Brain microvascular endothelial cell (primary cell): ENCODE data around the gene GNA15.
A peak's percentile ranks its signal among the peaks of the same experiment; 100 is the strongest.

Source experiments
- DNase-seq: peaks from one replicate; pipeline ENCODE4 v3.0.0-alpha.2; 2020
- H3K27ac ChIP-seq: fragments of 250-450 bp; sonication (Bioruptor Pico); 2 replicates; pipeline ENCODE4 v1.5.1; 2020; ENCODE audit warnings: mild to moderate bottlenecking, moderate library complexity
- H3K27me3 ChIP-seq: fragments of 250-450 bp; sonication (Bioruptor Pico); replicated peaks from 2 replicates; pipeline ENCODE4 v1.5.1; 2020; ENCODE audit warnings: mild to moderate bottlenecking
- H3K36me3 ChIP-seq: fragments of 250-450 bp; sonication (Bioruptor Pico); replicated peaks from 2 replicates; pipeline ENCODE4 v1.5.1; 2020; ENCODE audit warnings: mild to moderate bottlenecking
- H3K4me3 ChIP-seq: 2 replicates; pipeline ENCODE4 v1.5.1; 2011; ENCODE audit warnings: low read depth, mild to moderate bottlenecking, control low read depth, low read length, moderate library complexity
- in situ Hi-C: cut with HindIII; loops from 2 replicates; pipeline ENCODE4 v1.10.0; 2017; ENCODE audit warnings: low sequenced_read_pairs, low pct_ligation_motif_present
- TF ChIP-seq, protein P1 (sequence below): IDR thresholded peaks from 2 replicates; pipeline ENCODE4 v1.5.1; 2011; ENCODE audit warnings: low read depth, mild to moderate bottlenecking, moderate library complexity, low read length, control low read depth, inconsistent platforms; ENCODE audit errors: missing control alignments

GNA15 gene

GRCh38 chr19:3136684-3137055, 837 bp downstream of the GNA15 start:
- in situ Hi-C loops = no loop called here
- no peak overlapping the region for H3K4me3 ChIP-seq

DNA sequence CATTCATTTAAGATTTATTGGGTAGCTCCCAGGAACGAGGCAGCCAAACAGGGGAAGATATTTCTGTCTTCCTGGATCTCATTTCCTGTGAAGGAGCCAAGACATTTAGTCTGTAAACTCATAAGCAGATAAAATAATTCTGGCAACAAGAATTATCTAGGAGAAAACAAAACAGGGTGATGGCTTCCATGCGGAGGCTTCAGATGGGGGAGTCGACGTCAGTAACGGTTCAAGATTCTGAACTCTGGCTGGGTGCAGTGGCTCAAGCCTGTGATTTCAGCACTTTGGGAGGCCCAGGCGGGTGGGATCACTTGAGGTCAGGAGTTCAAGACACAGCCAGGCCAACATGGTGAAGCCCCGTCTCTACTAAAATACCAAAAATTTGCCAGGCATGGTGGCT, 1.3 kb downstream of the GNA15 start:
- Histone ChIP-seq H3K27ac (no peak overlapping the region), H3K36me3 (no peaks in the 10 kb centered on the region), H3K27me3 (no peaks in the 10 kb centered on the region), H3K4me3 (no peak overlapping the region)
- TF ChIP-seq, protein P1, sequence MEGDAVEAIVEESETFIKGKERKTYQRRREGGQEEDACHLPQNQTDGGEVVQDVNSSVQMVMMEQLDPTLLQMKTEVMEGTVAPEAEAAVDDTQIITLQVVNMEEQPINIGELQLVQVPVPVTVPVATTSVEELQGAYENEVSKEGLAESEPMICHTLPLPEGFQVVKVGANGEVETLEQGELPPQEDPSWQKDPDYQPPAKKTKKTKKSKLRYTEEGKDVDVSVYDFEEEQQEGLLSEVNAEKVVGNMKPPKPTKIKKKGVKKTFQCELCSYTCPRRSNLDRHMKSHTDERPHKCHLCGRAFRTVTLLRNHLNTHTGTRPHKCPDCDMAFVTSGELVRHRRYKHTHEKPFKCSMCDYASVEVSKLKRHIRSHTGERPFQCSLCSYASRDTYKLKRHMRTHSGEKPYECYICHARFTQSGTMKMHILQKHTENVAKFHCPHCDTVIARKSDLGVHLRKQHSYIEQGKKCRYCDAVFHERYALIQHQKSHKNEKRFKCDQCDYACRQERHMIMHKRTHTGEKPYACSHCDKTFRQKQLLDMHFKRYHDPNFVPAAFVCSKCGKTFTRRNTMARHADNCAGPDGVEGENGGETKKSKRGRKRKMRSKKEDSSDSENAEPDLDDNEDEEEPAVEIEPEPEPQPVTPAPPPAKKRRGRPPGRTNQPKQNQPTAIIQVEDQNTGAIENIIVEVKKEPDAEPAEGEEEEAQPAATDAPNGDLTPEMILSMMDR = no peak
- no peak for DNase-seq
- in situ Hi-C loops = no loop called here

More at GRCh38 chr19:3136684-3137055, 837 bp downstream of the GNA15 start:
- H3K36me3 ChIP-seq = no peaks in the 10 kb centered on the region
- TF ChIP-seq, protein P1 = no peak
- no peaks in the 10 kb centered on the region for H3K27me3 ChIP-seq
- H3K27ac ChIP-seq = no peak overlapping the region
- DNase-seq = no peak

DNA sequence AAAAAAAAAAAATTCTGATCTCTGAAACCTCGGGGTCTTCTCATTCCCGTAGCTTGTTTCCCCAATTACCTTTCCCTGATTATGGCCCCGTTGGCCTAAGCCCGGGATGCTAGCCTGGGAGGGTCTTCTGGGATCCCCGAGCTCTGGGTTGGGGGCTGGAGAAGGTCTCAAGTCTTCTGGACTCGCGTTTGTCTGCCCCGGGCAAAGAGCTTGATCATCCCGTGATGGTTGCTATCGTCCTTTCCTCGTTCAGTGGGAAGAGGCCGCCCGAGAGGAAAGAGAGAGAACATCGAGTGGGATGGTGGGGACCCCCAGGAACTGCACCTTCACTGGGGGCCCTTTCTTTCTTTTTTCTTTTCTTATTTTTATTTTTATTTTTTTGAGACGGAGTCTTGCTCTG, 2.4 kb downstream of the GNA15 start:
- in situ Hi-C loops = no loop called here
- Histone ChIP-seq H3K36me3 (no peaks in the 10 kb centered on the region), H3K27ac (no peak overlapping the region), H3K27me3 (no peaks in the 10 kb centered on the region), H3K4me3 (no peak overlapping the region)
- DNase-seq = no peak
- TF ChIP-seq, protein P1 = no peak

DNA sequence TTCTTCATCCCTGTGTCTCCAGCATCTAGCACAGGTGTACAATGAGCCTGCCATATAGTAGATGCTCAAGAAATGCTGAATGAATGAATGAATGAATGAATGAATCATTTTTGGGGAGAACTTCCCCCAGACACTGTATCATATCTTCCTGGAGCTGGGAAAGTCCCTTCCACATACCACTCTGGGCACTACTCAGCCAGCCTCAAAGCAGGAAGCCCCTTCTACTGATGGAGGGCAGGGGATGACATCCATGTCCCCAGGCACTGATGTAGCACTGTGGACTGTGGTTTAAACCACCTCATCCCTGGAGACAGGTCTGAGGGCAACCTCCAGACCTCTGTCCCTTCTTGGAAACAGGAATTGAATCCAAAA, 4.8 kb downstream of the GNA15 start:
- Histone ChIP-seq H3K27me3 (no peaks in the 10 kb centered on the region), H3K27ac (no peak overlapping the region), H3K4me3 (no peak overlapping the region), H3K36me3 (no peaks in the 10 kb centered on the region)
- TF ChIP-seq, protein P1 = no peak
- DNase-seq = no peak
- in situ Hi-C loops = no loop called here

DNA sequence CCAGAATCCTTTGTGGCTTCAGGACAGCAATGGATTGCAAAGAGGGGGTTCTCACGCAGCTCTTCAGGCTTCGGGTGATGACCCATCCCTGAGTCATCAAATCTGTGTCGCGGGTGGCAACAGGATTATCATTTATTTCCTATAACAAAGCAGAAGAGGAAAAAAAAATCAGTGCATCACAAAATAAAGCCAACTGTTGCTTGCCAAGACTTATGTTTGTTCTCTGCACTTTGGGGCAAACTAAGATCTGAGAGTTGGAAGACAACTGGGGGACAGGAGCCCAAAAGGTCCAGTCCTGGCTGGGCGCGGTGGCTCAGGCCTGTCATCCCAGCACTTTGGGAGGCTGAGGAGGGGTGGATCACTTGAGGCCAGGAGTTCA, 6.4 kb downstream of the GNA15 start:
- no peak overlapping the region for H3K4me3 ChIP-seq
- DNase-seq = peak; percentile 75
- H3K27ac ChIP-seq = peak overlapping the region; percentile 62
- in situ Hi-C loops = no loop called here
- no peaks in the 10 kb centered on the region for H3K27me3 ChIP-seq
- TF ChIP-seq, protein P1 = no peak
- H3K36me3 ChIP-seq = no peaks in the 10 kb centered on the region

GRCh38 chr19:3142781-3143337, 7.0 kb downstream of the GNA15 start:
- H3K27ac ChIP-seq = peak overlapping the region; percentile 62
- no peak overlapping the region for H3K4me3 ChIP-seq
- H3K36me3 ChIP-seq = no peaks in the 10 kb centered on the region
- H3K27me3 ChIP-seq = no peaks in the 10 kb centered on the region
- in situ Hi-C loops = no loop called here
- DNase-seq = no peak
- TF ChIP-seq, protein P1 = no peak
